ENCODE results near the gene PKD2. TPM values are rescaled to one million over a fixed set of nuclear protein-coding genes. Genes with fewer than 3 reads are reported as not detected.

Gene PKD2
- total and polyA plus RNA-seq, 2 donors (not counting 1 experiment from before 2014, with no cell fraction given): 1.8 to 5.8 TPM

GRCh38 chr4:88008122-88008742, 797 bp downstream of the PKD2 start:
- Histone ChIP-seq H3K36me3 (replicated peaks in 1 of 2; ENCODE audit: control extremely low read depth in 1 of 2, control insufficient read depth in 1 of 2, extremely low read depth in 1 of 2, insufficient read depth in 2 of 2, low read length in 1 of 2) (no peaks in the 10 kb centered on the region), H3K27me3 (replicated peaks in 1 of 4; ENCODE audit: control extremely low read depth in 1 of 4, control insufficient read depth in 3 of 4, insufficient read depth in 4 of 4, low read length in 3 of 4) (peaks cover 0 to 8% (median 0%) of the 10 kb centered on the region in 4 experiments), H3K4me2 (replicated peaks; ENCODE audit: low read depth, low read length, poor library complexity, severe bottlenecking) (peak overlapping the region; percentile 90), H3K4me3 (ENCODE audit: control extremely low read depth in 1 of 5, extremely low read depth in 1 of 5, insufficient read depth in 1 of 5, low read depth in 2 of 5, low read length in 4 of 5) (peak overlapping the region; percentile 41 to 68 (median 67)), H3K27ac (ENCODE audit: low read length in 2 of 2) (no peak overlapping the region), H4K20me1 (ENCODE audit: control insufficient read depth, insufficient read depth, low read length, poor library complexity, severe bottlenecking) (no peaks in the 10 kb centered on the region), H3K4me1 (ENCODE audit: control insufficient read depth in 2 of 2, insufficient read depth in 2 of 2, low read length in 2 of 2) (peaks cover 14 to 15% of the 10 kb centered on the region in 2 donors), H3K9ac (ENCODE audit: low read length) (peak overlapping the region; percentile 61), H2AFZ (ENCODE audit: insufficient read depth, low read depth, low read length, poor library complexity, severe bottlenecking) (peak overlapping the region; percentile 72), H3K79me2 (ENCODE audit: control insufficient read depth, insufficient read depth, low read length) (peaks cover 3% of the 10 kb centered on the region), H3K9me3 (ENCODE audit: control extremely low read depth in 1 of 3, control insufficient read depth in 2 of 3, insufficient read depth in 1 of 3, low read length in 2 of 3) (peaks cover 0 to 3% (median 3%) of the 10 kb centered on the region in 3 donors)
- CTCF ChIA-PET: no interaction called here
- H3K27ac Mint-ChIP-seq: peak overlapping the region; percentile 48
- H3K4me1 Mint-ChIP-seq: peaks cover 32% of the 10 kb centered on the region
- intact Hi-C loops (cut with micrococcal nuclease): no loop called here
- TF ChIP-seq CTCF (IDR thresholded peaks at IDR 0.05) (no peak), EZH2 (IDR thresholded peaks at IDR 0.05; ENCODE audit: borderline replicate concordance, insufficient read depth, low read depth, low read length, poor library complexity, severe bottlenecking) (no peak)
- H3K9me3 Mint-ChIP-seq (ENCODE audit: insufficient read depth): no peaks in the 10 kb centered on the region
- H3K27me3 Mint-ChIP-seq: peaks cover 5% of the 10 kb centered on the region
- POLR2A ChIA-PET: no interaction called here
- DNase-seq (no peak), ATAC-seq (ENCODE audit: low read depth) (peak; percentile 13)
- under 1% methylated on average over 48 of the region's 51 CpGs for WGBS (ENCODE audit: insufficient coverage)
- H3K4me3 Mint-ChIP-seq: peak overlapping the region; percentile 93

- ChIA-PET POLR2A (no interaction called here), CTCF (no interaction called here)
- WGBS (ENCODE audit: insufficient coverage): 0% methylated on average over 2 of the region's 5 CpGs
- H3K4me3 Mint-ChIP-seq: peak overlapping the region; percentile 93
- Histone ChIP-seq H3K4me1 (ENCODE audit: control insufficient read depth in 2 of 2, insufficient read depth in 2 of 2, low read length in 2 of 2) (peaks cover 14 to 15% of the 10 kb centered on the region in 2 donors), H4K20me1 (ENCODE audit: control insufficient read depth, insufficient read depth, low read length, poor library complexity, severe bottlenecking) (no peaks in the 10 kb centered on the region), H3K36me3 (replicated peaks in 1 of 2; ENCODE audit: control extremely low read depth in 1 of 2, control insufficient read depth in 1 of 2, extremely low read depth in 1 of 2, insufficient read depth in 2 of 2, low read length in 1 of 2) (no peaks in the 10 kb centered on the region), H3K4me2 (replicated peaks; ENCODE audit: low read depth, low read length, poor library complexity, severe bottlenecking) (peak overlapping the region; percentile 90), H3K4me3 (ENCODE audit: control extremely low read depth in 1 of 5, extremely low read depth in 1 of 5, insufficient read depth in 1 of 5, low read depth in 2 of 5, low read length in 4 of 5) (peak overlapping the region in 3 of 5 experiments; percentile 51 to 68 (median 68)), H3K79me2 (ENCODE audit: control insufficient read depth, insufficient read depth, low read length) (peaks cover 9% of the 10 kb centered on the region), H2AFZ (ENCODE audit: insufficient read depth, low read depth, low read length, poor library complexity, severe bottlenecking) (peak overlapping the region; percentile 72), H3K9me3 (ENCODE audit: control extremely low read depth in 1 of 3, control insufficient read depth in 2 of 3, insufficient read depth in 1 of 3, low read length in 2 of 3) (peaks cover 0 to 3% (median 3%) of the 10 kb centered on the region in 3 donors), H3K27ac (ENCODE audit: low read length in 2 of 2) (no peak overlapping the region), H3K27me3 (replicated peaks in 1 of 4; ENCODE audit: control extremely low read depth in 1 of 4, control insufficient read depth in 3 of 4, insufficient read depth in 4 of 4, low read length in 3 of 4) (peaks cover 0 to 8% (median 0%) of the 10 kb centered on the region in 4 experiments), H3K9ac (ENCODE audit: low read length) (peak overlapping the region; percentile 61)
- peaks cover 5% of the 10 kb centered on the region for H3K27me3 Mint-ChIP-seq
- intact Hi-C loops (cut with micrococcal nuclease): no loop called here
- no peak for TF ChIP-seq EZH2 (IDR thresholded peaks at IDR 0.05; ENCODE audit: borderline replicate concordance, insufficient read depth, low read depth, low read length, poor library complexity, severe bottlenecking)
- no peak for TF ChIP-seq CTCF (IDR thresholded peaks at IDR 0.05)
- DNase-seq (peak; percentile 8), ATAC-seq (ENCODE audit: low read depth) (no peak)
- no peaks in the 10 kb centered on the region for H3K9me3 Mint-ChIP-seq (ENCODE audit: insufficient read depth)
- peak overlapping the region; percentile 48 for H3K27ac Mint-ChIP-seq
- peaks cover 32% of the 10 kb centered on the region for H3K4me1 Mint-ChIP-seq
Measured at GRCh38 chr4:88008743-88009171, 1.3 kb downstream of the PKD2 start.
